Ectodermal cell (in vitro differentiated cells): Measurements from ENCODE around the gene PLIN4.

ENCODE experiments used
- H3K27ac ChIP-seq: 2 replicates; pipeline ENCODE4 v1.7.0; 2013; ENCODE audit warnings: mild to moderate bottlenecking, low read depth, low read length; ENCODE audit not compliant: insufficient read depth, poor library complexity, severe bottlenecking
- H3K27me3 ChIP-seq: 2 replicates; pipeline ENCODE4 v1.7.0; 2013; ENCODE audit warnings: mild to moderate bottlenecking, low read length; ENCODE audit not compliant: insufficient read depth, control insufficient read depth, poor library complexity, severe bottlenecking
- H3K36me3 ChIP-seq: one replicate; pipeline ENCODE4 v1.7.0; 2013; ENCODE audit warnings: low read length; ENCODE audit not compliant: control insufficient read depth, insufficient read depth
- H3K4me1 ChIP-seq: one replicate; pipeline ENCODE4 v1.7.0; 2013; ENCODE audit warnings: low read length; ENCODE audit not compliant: control insufficient read depth, insufficient read depth
- H3K4me3 ChIP-seq: 2 replicates; pipeline ENCODE4 v1.7.0; 2013; ENCODE audit warnings: low read depth, low read length, control low read depth; ENCODE audit not compliant: insufficient read depth
- H3K9me3 ChIP-seq: 2 replicates; pipeline ENCODE4 v1.7.0; 2013; ENCODE audit warnings: mild to moderate bottlenecking, low read length, moderate library complexity; ENCODE audit not compliant: control insufficient read depth
- WGBS, 2 experiments: methylation state at CpG; one replicate each; pipeline ENCODE4 v1.1.7; 2013; ENCODE audit warnings: missing lambda C conversion rate in 2 of 2; 5-methylcytosine and 5-hydroxymethylcytosine counted together

Gene PLIN4

GRCh38 chr19:4455719-4456475 is 62.4 kb downstream of the PLIN4 start:
- 79% methylated on average over 15 of the region's 15 CpGs for WGBS, 2 experiments
- Histone ChIP-seq H3K27ac (no peak overlapping the region), H3K4me3 (no peak overlapping the region), H3K9me3 (no peaks in the 10 kb centered on the region), H3K4me1 (peaks cover 10% of the 10 kb centered on the region), H3K36me3 (no peaks in the 10 kb centered on the region), H3K27me3 (no peaks in the 10 kb centered on the region)

DNA sequence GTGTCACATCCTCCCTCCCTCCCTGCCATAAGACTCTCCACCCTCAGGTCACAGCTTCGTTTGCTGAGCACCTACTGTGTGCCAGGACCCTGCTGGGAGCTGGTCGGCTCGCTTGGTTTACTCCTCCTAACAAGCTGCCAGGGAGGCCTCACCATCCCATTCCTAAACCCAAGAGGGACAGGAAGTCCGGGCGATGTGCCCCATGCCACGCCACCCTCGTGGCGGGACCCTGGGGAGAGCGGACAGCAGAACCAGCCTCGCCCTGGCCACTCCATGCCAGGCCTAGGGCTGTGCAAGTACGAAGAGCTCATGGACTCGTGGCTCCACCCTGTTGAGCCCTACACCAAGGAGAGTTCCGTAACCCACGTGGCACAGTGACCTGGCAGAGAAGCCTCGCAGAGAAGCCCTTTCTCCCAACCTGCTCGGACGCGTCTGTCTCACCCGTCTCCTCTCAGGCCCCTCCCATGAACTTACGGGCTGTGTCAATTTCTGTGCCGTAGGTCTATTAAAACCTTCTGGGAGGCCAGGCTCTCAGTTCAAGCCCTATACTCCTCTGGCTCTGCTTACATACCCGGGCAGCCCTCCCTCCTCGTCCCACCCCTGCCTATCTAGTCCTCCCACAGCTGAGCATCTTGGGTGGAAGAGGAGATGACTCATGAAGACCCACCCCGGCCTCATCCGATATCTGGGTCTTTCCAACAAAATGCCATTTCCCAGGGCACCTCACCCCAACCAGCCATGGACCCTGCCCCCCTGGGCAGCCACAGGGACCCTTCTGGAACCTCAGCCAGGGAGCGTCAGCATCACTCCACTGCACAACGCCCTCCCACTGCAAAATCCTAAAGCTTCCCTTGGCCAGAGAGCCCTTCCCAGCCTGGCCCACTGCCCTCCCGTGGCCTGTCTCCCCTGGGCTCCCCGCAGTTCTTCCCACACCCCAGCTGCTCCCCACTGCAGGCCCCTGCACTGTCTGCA is 63.3 kb downstream of the PLIN4 start:
- Histone ChIP-seq H3K4me1 (peaks cover 10% of the 10 kb centered on the region), H3K27me3 (no peaks in the 10 kb centered on the region), H3K4me3 (no peak overlapping the region), H3K36me3 (no peaks in the 10 kb centered on the region), H3K27ac (no peak overlapping the region), H3K9me3 (no peaks in the 10 kb centered on the region)
- 92% methylated on average over 29 of the region's 29 CpGs for WGBS, 2 experiments

DNA sequence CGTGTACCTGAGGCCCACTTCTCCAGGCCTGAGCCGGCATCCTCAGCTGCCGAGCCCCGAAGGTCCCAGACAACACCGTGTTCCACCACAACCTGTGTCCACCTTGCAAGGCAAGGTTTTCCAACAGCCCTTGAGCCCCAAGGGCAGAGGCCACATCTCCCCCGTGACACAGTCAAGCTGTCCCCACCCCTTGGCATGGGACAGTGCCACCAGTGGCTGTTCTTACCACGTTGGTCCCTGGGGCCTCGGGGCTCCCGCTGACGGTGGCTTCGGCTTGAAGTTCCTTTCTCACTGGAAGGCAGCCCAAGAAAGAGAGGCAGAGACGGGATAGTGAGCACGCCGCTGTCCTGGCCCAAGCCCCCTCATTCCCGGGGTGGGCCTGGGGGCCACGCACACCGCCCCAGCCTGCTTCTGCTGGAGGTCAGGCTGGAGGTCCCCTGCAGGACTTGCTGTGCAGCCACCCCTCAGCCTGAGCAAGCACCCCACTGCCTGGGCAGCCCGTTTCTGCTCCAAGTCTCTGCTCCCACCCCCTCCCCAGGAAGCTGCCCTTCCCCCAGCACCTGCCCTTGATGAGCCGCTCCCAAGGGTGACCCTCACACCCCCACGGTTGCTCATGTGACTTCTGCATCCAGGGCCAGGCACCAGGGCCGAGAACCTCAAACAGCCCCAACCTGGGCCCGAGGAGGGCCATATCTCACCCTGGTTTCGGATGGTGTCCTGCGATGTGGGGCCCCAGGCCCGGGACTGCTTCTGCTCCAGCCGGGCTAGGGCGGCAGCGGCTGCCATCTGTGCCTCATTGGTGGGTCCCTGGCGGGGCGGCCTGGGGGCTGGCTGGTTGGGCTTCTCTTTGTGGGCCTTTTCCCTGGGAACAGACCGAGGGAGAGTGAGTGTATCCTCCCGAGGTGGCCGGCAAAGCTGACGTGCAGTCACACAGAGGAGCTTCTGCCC is 64.8 kb downstream of the PLIN4 start:
- Histone ChIP-seq H3K36me3 (peaks cover 10% of the 10 kb centered on the region), H3K4me1 (peaks cover 10% of the 10 kb centered on the region), H3K27me3 (no peaks in the 10 kb centered on the region), H3K4me3 (no peak overlapping the region), H3K27ac (no peak overlapping the region), H3K9me3 (no peaks in the 10 kb centered on the region)
- 89% methylated on average over 34 of the region's 34 CpGs for WGBS, 2 experiments

- no peak overlapping the region for H3K4me3 ChIP-seq
- H3K27me3 ChIP-seq = no peaks in the 10 kb centered on the region
- H3K9me3 ChIP-seq = no peaks in the 10 kb centered on the region
- H3K27ac ChIP-seq = no peak overlapping the region
- 93 to 94% methylated on average over 24 of the region's 24 CpGs for WGBS, 2 experiments
- H3K4me1 ChIP-seq = peaks cover 10% of the 10 kb centered on the region
- H3K36me3 ChIP-seq = peaks cover 16% of the 10 kb centered on the region
Measured at GRCh38 chr19:4452230-4452990, 65.9 kb downstream of the PLIN4 start.
